K562 (cell line): Measurements from ENCODE around the gene PRCC. TPM values are rescaled to one million over a fixed set of nuclear protein-coding genes. Genes with fewer than 3 reads are reported as not detected.

Experiments
- HNRNPLL ChIP-seq: fragments of 200-400 bp; formaldehyde crosslinking; IDR thresholded peaks from 2 replicates; pipeline ENCODE4 v1.6.1; 2017; ENCODE audit warnings: low read length, low read depth, mild to moderate bottlenecking; ENCODE audit not compliant: poor library complexity, severe bottlenecking
- POLR2AphosphoS5 ChIP-seq: IDR thresholded peaks from 2 replicates; pipeline ENCODE4 v1.6.1; 2011; ENCODE audit warnings: mild to moderate bottlenecking, low read depth, low read length, moderate library complexity; ENCODE audit not compliant: control insufficient read depth, insufficient read depth
- polyA plus RNA-seq, 8 experiments: library from polyadenylated mRNA; depleted of rRNA in 4 of 8; stranded (reverse) in 5 of 8; unstranded in 3 of 8; fragments of >200 nt; fragmentation: Nextera tagmentation in 2 of 8; fragmentation: Illumina TruSeq in 1 of 8; extraction: Ambion mirVana in 2 of 8; extraction: Trizol in 1 of 8; gene quantifications; 2 replicates each; pipeline versions ENCODE4 v1.2.1 to v1.2.3, GENCODE V29; 2011 to 2014; ENCODE audit warnings: inconsistent platforms in 1 of 8, missing spikeins in 1 of 8
- total RNA-seq, 7 experiments: library from RNA; depleted of rRNA in 6 of 7; stranded (reverse); fragments of >200 nt in 6 of 7; fragmentation: Illumina TruSeq in 2 of 7; extraction: Trizol in 2 of 7; gene quantifications; 2 replicates each; pipeline versions ENCODE4 v1.2.1 to v1.2.3, GENCODE V29; 2011 to 2021; ENCODE audit warnings: low replicate concordance in 1 of 7
- TF ChIP-seq, protein P1 (sequence below): fragments of 450-650 bp; IDR thresholded peaks from 2 replicates; pipeline ENCODE4 v1.7.0; 2016; ENCODE audit warnings: borderline replicate concordance
- TF ChIP-seq, protein P2 (sequence below): fragments of 450-650 bp; IDR thresholded peaks from 2 replicates; pipeline ENCODE4 v1.6.1; 2016; ENCODE audit warnings: mild to moderate bottlenecking

The PRCC gene
- total and polyA plus RNA-seq, 9 of the 15 experiments (the other 6 are each of a cell fraction or from before 2014, with no cell fraction given) = 23.9 to 201 (median 41.1) TPM

- TF ChIP-seq, protein P1, sequence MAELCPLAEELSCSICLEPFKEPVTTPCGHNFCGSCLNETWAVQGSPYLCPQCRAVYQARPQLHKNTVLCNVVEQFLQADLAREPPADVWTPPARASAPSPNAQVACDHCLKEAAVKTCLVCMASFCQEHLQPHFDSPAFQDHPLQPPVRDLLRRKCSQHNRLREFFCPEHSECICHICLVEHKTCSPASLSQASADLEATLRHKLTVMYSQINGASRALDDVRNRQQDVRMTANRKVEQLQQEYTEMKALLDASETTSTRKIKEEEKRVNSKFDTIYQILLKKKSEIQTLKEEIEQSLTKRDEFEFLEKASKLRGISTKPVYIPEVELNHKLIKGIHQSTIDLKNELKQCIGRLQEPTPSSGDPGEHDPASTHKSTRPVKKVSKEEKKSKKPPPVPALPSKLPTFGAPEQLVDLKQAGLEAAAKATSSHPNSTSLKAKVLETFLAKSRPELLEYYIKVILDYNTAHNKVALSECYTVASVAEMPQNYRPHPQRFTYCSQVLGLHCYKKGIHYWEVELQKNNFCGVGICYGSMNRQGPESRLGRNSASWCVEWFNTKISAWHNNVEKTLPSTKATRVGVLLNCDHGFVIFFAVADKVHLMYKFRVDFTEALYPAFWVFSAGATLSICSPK = no peak
- TF ChIP-seq, protein P2, sequence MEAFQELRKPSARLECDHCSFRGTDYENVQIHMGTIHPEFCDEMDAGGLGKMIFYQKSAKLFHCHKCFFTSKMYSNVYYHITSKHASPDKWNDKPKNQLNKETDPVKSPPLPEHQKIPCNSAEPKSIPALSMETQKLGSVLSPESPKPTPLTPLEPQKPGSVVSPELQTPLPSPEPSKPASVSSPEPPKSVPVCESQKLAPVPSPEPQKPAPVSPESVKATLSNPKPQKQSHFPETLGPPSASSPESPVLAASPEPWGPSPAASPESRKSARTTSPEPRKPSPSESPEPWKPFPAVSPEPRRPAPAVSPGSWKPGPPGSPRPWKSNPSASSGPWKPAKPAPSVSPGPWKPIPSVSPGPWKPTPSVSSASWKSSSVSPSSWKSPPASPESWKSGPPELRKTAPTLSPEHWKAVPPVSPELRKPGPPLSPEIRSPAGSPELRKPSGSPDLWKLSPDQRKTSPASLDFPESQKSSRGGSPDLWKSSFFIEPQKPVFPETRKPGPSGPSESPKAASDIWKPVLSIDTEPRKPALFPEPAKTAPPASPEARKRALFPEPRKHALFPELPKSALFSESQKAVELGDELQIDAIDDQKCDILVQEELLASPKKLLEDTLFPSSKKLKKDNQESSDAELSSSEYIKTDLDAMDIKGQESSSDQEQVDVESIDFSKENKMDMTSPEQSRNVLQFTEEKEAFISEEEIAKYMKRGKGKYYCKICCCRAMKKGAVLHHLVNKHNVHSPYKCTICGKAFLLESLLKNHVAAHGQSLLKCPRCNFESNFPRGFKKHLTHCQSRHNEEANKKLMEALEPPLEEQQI = no peak
- peak; percentile 95 for TF ChIP-seq HNRNPLL
- TF ChIP-seq POLR2AphosphoS5 = no peak
Measured at GRCh38 chr1:156848461-156849150, 81.3 kb downstream of the PRCC start (continued).
